GM21529 (cell line): ENCODE measurements around the gene CACNG1.
"Not testable (repeated sequence)": the region's sequence is repeated elsewhere in the genome, so short reads cannot be mapped to it uniquely, and the experiment has no call there.

ENCODE experiments used
- ATAC-seq: cut with Tn5 transposase; IDR thresholded peaks from one replicate; pipeline ENCODE4 v1.9.1; 2021; ENCODE audit not compliant: unreplicated experiment

The CACNG1 gene

GRCh38 chr17:67074781-67075180 is 30.4 kb downstream of the CACNG1 start:
- no peak for ATAC-seq

DNA sequence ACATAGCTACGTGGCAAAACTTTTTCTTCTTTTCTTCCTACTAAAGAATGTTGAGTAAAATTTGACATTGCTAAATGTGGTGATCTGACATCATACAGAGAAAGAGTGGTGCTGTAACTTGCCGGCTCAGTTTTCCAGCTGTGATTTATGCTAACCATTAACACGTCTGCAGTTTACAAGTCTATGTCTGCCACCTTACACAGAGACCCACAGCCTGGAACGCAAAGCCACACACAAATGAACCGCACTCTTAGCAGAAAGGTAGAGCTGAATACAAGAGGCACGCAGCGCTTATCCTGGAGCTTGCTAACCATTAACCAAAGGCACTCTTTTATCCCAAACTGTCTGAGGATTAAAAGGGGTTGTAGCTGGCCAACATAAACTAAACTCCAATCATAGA is 31.9 kb downstream of the CACNG1 start:
- ATAC-seq: no peak

GRCh38 chr17:67078292-67078691 is 33.9 kb downstream of the CACNG1 start:
- no peak for ATAC-seq

DNA sequence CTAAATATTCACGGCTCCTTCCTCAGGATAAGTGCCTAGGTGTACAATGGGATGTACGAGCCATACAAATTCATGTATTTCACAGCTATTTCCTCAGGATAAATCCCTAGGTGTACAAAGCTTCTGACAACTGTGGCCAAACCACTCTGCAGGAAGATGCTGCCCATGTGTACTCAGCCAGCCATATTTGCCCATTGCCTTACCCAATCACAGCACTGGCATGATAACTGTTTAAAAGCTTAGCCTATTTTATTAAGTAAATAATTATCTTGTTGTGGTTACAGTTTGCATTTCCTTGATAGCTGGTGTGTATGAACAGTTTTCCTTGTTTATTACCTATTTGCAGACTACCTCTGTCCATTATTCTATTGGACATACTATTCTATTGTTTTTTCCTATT is 35.1 kb downstream of the CACNG1 start:
- ATAC-seq: no peak

DNA sequence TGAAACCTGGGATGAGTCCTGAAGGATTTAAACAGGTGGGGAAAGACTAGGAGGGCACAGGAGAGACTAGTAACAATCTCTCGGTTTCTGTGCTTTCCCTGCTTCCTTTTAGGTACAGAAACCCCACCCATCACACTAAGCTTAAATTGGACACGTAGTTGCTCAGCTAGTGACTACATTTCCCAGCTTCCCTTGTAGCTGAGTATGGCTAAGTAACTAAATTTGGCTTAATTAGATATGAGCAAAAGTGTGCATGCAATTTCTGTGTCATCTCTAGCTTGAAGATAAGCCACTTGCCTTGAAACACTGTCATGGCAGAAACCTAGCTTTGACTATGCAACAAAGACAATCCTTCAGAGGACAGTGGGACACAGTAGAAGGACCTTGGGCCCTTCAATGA is 36.5 kb downstream of the CACNG1 start:
- no peak for ATAC-seq

GRCh38 chr17:67082107-67082506 is 37.8 kb downstream of the CACNG1 start:
- peak; percentile 82 for ATAC-seq

- ATAC-seq: no peak
Observed at GRCh38 chr17:67085406-67085805, 41.1 kb downstream of the CACNG1 start.

GRCh38 chr17:67088639-67089038 is 44.3 kb downstream of the CACNG1 start:
- no peak for ATAC-seq

DNA sequence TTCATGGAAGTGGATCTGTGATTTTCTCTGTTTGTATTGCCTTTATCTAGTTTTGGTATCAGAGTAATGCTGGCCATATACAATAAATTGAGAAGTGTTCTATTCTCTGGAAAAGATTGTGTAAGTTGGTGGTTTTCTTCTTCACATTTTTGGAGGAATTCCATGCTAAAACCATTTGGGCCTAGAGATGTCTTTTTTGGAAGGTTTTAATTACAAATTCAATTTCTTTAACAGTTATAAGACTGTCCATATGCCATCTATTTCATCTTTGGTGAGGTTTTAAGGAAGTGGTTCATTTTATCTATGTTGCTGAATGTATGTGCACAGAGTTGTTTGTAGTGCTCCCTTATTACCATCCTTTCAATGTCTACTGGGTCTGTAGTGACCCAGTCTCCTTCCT is 46.0 kb downstream of the CACNG1 start:
- ATAC-seq: no peak

GRCh38 chr17:67092291-67092690 is 47.9 kb downstream of the CACNG1 start:
- no peak for ATAC-seq

- not testable (repeated sequence) for ATAC-seq
Observed at GRCh38 chr17:67092710-67093109, 48.4 kb downstream of the CACNG1 start.

GRCh38 chr17:67093348-67093747 is 49.0 kb downstream of the CACNG1 start:
- no peak for ATAC-seq

DNA sequence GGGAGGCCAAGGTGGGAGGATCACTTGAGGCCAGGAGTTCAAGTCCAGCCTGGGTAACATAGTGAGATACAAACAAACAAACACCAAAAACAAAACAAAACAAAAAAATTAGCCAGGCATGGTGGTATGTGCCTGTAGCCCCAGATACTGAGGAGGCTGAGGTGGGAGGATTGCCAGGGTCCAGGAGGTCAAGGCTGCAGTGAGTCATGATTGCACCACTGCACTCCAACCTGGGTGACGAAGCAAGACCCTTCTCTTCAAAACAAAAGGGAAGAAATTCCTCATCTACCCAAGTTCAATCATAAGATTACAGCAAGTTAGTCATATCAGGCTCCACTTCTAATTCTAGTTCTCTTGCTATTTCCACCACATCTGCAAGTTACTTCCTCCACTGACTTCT is 50.9 kb downstream of the CACNG1 start:
- not testable (repeated sequence) for ATAC-seq

DNA sequence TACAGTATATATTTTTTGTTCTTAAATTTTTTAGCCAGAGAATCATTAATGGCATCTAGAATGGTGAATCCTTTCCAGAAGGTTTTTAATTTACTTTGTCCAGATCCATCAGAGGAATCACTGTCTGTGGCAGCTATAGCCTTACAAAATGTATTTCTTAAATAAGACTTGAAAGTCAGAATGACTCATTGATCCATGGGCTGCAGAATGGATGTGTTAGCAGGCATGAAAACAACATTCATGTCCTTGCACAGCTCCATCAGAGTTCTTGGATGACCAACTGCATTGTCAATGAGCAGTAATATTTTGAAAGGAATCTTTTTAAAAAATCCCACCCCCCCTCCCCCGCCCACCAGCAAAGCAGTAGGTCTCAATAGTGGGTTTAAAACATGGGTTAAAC is 51.4 kb downstream of the CACNG1 start:
- no peak for ATAC-seq

DNA sequence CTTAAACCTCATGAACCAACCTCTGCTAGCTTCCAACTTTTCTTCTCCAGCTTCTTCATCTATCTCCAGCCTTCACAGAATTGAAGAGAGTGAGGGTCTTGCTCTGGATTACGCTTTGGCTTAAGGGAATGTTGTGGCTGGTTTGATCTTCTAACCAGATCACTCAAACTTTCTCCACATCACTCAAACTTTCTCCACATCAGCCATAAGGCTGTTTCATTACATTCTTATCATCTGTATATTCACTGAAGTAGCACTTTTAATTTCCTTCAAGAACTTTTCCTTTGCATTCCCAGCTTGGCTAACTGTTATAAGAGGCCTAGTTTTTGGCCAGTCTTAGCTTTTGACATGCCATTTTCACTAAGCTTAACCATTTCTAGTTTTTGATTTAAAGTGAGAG is 52.3 kb downstream of the CACNG1 start:
- ATAC-seq: no peak

- no peak for ATAC-seq
Observed at GRCh38 chr17:67098006-67098405, 53.7 kb downstream of the CACNG1 start.

DNA sequence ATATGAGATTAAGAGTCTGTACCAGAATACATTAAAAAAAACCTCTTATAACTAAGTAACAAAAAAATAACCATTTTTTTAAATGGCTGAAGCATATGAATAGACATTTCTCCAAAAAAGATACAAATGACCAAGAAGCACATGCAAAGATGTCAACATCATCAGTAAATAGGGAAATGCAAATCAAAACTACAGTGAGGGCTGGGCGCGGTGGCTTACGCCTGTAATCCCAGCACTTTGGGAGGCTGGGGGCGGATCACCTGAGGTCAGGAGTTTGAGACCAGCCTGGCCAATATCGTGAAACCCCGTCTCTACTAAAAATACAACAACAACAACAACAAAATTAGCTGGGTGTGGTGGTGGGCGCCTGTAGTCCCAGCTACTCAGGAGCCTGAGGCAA is 60.3 kb downstream of the CACNG1 start:
- ATAC-seq: not testable (repeated sequence)

- no peak for ATAC-seq
Observed at GRCh38 chr17:67105213-67105612, 60.9 kb downstream of the CACNG1 start.
